ENCODE results near the gene PUS3.
"Not testable (repeated sequence)": the region's sequence is repeated elsewhere in the genome, so short reads cannot be mapped to it uniquely, and the experiment has no call there.

Gene PUS3

DNA sequence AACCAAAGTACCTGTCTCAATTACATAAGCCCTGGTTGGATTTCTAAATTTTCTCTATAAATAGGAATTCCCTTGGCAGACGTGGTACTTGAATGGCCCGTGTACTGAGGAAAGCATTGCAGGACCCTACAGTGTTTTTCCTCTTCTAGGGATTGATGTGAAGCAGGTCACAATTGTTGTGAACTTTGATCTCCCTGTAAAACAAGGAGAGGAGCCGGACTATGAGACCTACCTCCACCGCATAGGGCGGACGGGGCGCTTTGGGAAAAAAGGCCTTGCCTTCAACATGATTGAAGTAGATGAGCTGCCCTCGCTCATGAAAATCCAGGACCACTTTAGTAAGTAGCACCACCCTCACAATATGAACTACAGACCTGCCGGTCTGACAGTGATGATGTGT is 18.0 kb upstream of the PUS3 start:
- H3K4me3 ChIP-seq (replicated peaks; ENCODE audit: low read depth, low read length): no peak overlapping the region
- TF ChIP-seq, protein P1, sequence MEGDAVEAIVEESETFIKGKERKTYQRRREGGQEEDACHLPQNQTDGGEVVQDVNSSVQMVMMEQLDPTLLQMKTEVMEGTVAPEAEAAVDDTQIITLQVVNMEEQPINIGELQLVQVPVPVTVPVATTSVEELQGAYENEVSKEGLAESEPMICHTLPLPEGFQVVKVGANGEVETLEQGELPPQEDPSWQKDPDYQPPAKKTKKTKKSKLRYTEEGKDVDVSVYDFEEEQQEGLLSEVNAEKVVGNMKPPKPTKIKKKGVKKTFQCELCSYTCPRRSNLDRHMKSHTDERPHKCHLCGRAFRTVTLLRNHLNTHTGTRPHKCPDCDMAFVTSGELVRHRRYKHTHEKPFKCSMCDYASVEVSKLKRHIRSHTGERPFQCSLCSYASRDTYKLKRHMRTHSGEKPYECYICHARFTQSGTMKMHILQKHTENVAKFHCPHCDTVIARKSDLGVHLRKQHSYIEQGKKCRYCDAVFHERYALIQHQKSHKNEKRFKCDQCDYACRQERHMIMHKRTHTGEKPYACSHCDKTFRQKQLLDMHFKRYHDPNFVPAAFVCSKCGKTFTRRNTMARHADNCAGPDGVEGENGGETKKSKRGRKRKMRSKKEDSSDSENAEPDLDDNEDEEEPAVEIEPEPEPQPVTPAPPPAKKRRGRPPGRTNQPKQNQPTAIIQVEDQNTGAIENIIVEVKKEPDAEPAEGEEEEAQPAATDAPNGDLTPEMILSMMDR (IDR thresholded peaks at IDR 0.05; ENCODE audit: insufficient read depth, low read length, poor library complexity, severe bottlenecking): no peak
- H3K36me3 ChIP-seq (ENCODE audit: control insufficient read depth, insufficient read depth, low read length): no peaks in the 10 kb centered on the region
- no peak for DNase-seq (ENCODE audit: extremely low read depth, insufficient read length)
- peaks cover 3% of the 10 kb centered on the region for H3K27me3 ChIP-seq (replicated peaks; ENCODE audit: control insufficient read depth, insufficient read depth, low read length)

DNA sequence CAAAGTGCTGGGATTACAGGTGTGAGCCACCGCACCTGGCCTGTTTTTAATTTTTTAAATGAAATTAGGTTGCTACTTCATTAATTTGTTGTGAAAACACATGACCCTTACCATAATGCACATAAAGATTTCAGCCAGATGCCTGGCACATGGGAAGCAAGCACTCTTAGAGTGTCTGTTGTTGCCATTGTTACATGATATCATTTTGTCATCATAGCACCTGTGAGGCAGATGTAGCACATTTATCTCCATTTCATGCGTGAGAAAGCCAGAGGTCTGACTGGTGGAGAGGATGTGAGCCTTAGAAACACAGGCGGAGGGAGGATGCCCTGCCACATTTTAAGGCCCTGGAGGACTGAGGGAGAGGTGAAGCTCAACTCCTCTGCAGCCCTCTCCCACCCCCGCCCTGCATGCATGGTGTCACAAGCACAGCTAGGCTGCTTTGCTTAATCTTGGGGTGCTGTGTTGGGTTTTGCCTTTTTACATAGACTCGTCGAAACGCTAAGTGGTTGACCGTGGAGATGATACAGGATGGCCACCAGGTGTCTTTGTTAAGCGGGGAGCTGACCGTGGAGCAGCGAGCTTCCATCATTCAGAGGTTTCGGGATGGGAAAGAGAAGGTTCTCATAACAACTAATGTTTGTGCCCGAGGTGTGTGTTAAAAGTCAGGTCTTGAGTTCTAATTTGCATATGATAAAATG is 15.3 kb upstream of the PUS3 start:
- no peaks in the 10 kb centered on the region for H3K36me3 ChIP-seq (ENCODE audit: control insufficient read depth, insufficient read depth, low read length)
- peaks cover 2% of the 10 kb centered on the region for H3K27me3 ChIP-seq (replicated peaks; ENCODE audit: control insufficient read depth, insufficient read depth, low read length)
- no peak overlapping the region for H3K4me3 ChIP-seq (replicated peaks; ENCODE audit: low read depth, low read length)
- DNase-seq (ENCODE audit: extremely low read depth, insufficient read length): no peak
- TF ChIP-seq, protein P1 (IDR thresholded peaks at IDR 0.05; ENCODE audit: insufficient read depth, low read length, poor library complexity, severe bottlenecking): no peak

- DNase-seq (ENCODE audit: extremely low read depth, insufficient read length): no peak
These were observed 13.8 kb upstream of the PUS3 start for GRCh38 chr11:125916683-125917347.

DNA sequence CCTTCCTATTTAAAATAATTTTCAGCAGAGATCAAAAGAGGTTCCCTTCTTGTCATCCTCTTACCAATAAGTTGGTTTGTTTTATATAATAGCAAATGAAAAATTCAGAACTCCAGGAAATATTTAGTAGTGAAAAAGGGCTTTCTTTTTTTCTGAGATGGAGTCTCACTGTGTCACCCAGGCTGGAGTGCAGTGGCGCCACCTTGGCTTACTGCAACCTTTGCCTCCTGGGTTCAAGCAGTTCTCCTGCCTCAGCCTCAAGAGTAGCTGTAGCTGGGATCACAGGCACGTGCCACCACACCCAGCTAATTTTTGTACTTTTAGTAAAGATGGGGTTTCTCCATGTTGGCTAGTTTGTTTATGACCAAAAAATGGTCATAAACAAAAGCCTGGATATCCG is 11.6 kb upstream of the PUS3 start:
- H3K27me3 ChIP-seq (replicated peaks; ENCODE audit: control insufficient read depth, insufficient read depth, low read length); DNase-seq (ENCODE audit: extremely low read depth, insufficient read length); H3K4me3 ChIP-seq (replicated peaks; ENCODE audit: low read depth, low read length); H3K36me3 ChIP-seq (ENCODE audit: control insufficient read depth, insufficient read depth, low read length): not testable (repeated sequence)

More at GRCh38 chr11:125916683-125917347, 13.8 kb upstream of the PUS3 start:
- peaks cover 2% of the 10 kb centered on the region for H3K27me3 ChIP-seq (replicated peaks; ENCODE audit: control insufficient read depth, insufficient read depth, low read length)
- no peak overlapping the region for H3K4me3 ChIP-seq (replicated peaks; ENCODE audit: low read depth, low read length)
- H3K36me3 ChIP-seq (ENCODE audit: control insufficient read depth, insufficient read depth, low read length): no peaks in the 10 kb centered on the region
- TF ChIP-seq, protein P1 (IDR thresholded peaks at IDR 0.05; ENCODE audit: insufficient read depth, low read length, poor library complexity, severe bottlenecking): no peak

GRCh38 chr11:125910226-125910849 is 7.3 kb upstream of the PUS3 start:
- TF ChIP-seq, protein P1 (IDR thresholded peaks at IDR 0.05; ENCODE audit: insufficient read depth, low read length, poor library complexity, severe bottlenecking): no peak
- no peaks in the 10 kb centered on the region; the same call in 1 of the 2 replicates for H3K27me3 ChIP-seq (replicated peaks; ENCODE audit: control insufficient read depth, insufficient read depth, low read length)
- no peak overlapping the region for H3K4me3 ChIP-seq (replicated peaks; ENCODE audit: low read depth, low read length)
- DNase-seq (ENCODE audit: extremely low read depth, insufficient read length): no peak
- H3K36me3 ChIP-seq (ENCODE audit: control insufficient read depth, insufficient read depth, low read length): no peaks in the 10 kb centered on the region

GRCh38 chr11:125904678-125905077 is 1.7 kb upstream of the PUS3 start:
- Histone ChIP-seq H3K27me3 (replicated peaks; ENCODE audit: control insufficient read depth, insufficient read depth, low read length) (no peaks in the 10 kb centered on the region), H3K4me3 (replicated peaks; ENCODE audit: low read depth, low read length) (no peak overlapping the region), H3K36me3 (ENCODE audit: control insufficient read depth, insufficient read depth, low read length) (no peaks in the 10 kb centered on the region; the same call in 1 of the 2 replicates)
- TF ChIP-seq, protein P1 (IDR thresholded peaks at IDR 0.05; ENCODE audit: insufficient read depth, low read length, poor library complexity, severe bottlenecking): no peak
- no peak for DNase-seq (ENCODE audit: extremely low read depth, insufficient read length)

Measured in GM06990 (cell line).